Vagina (tissue), 2 donors: ENCODE results near the gene MFAP3. TPM values are rescaled to one million over a fixed set of nuclear protein-coding genes. Genes with fewer than 3 reads are reported as not detected.

ENCODE experiments used
- DNase-seq, 2 donors: peaks; one replicate each; pipeline ENCODE4 v3.0.0-alpha.2; 2017; ENCODE audit errors: extremely low spot score in 2 of 2
- H3K27ac ChIP-seq: fragments of 200-600 bp; sonication (generic); one replicate; pipeline ENCODE4 v1.5.1; 2019
- H3K27me3 ChIP-seq: fragments of 200-600 bp; sonication (generic); one replicate; pipeline ENCODE4 v1.5.1; 2019
- H3K36me3 ChIP-seq, 2 donors: fragments of 200-600 bp; sonication (generic); one replicate each; pipeline ENCODE4 v1.5.1; 2017 to 2019
- H3K4me1 ChIP-seq: fragments of 200-600 bp; sonication (generic); one replicate; pipeline ENCODE4 v1.5.1; 2019
- H3K4me3 ChIP-seq, 2 donors: fragments of 200-600 bp; sonication (generic); 1 replicate in 1 of 2; 2 replicates in 1 of 2; pipeline ENCODE4 v1.5.1; 2016 to 2019
- H3K9me3 ChIP-seq: fragments of 200-600 bp; sonication (generic); one replicate; pipeline ENCODE4 v1.5.1; 2019
- POLR2A ChIP-seq, 2 donors: fragments of 450-650 bp; IDR thresholded peaks; one replicate each; pipeline ENCODE4 v1.6.1; 2017; ENCODE audit warnings: antibody characterized with exemption in 2 of 2, mild to moderate bottlenecking in 2 of 2, moderate library complexity in 2 of 2
- POLR2AphosphoS5 ChIP-seq, 2 donors: sonication (generic); formaldehyde crosslinking; IDR thresholded peaks; one replicate each; pipeline ENCODE4 v1.9.0; 2017; ENCODE audit warnings: antibody characterized with exemption in 2 of 2, mild to moderate bottlenecking in 2 of 2, low read depth in 1 of 2; ENCODE audit not compliant: insufficient read depth in 1 of 2
- intact Hi-C: fragments of 100-400 bp; cut with DNase I; formaldehyde crosslinking; loops from one replicate; pipeline ENCODE4 v1.15.1; 2023
- total RNA-seq: library from RNA; depleted of rRNA; stranded (reverse); fragments of >200 nt; gene quantifications from one replicate; pipeline ENCODE4 v1.2.3, GENCODE V29; 2016
- TF ChIP-seq, protein P1 (sequence below), 3 experiments: fragments of 450-650 bp in 2 of 3; fragments of 200-600 bp in 1 of 3; sonication (generic) in 1 of 3; IDR thresholded peaks; one replicate each; pipeline ENCODE4 v1.5.1; 2017 to 2019; ENCODE audit warnings: antibody characterized with exemption in 3 of 3, mild to moderate bottlenecking in 2 of 3, moderate library complexity in 2 of 3

The MFAP3 gene
- total RNA-seq, 1 donor from 2014 or later = 38.5 TPM

DNA sequence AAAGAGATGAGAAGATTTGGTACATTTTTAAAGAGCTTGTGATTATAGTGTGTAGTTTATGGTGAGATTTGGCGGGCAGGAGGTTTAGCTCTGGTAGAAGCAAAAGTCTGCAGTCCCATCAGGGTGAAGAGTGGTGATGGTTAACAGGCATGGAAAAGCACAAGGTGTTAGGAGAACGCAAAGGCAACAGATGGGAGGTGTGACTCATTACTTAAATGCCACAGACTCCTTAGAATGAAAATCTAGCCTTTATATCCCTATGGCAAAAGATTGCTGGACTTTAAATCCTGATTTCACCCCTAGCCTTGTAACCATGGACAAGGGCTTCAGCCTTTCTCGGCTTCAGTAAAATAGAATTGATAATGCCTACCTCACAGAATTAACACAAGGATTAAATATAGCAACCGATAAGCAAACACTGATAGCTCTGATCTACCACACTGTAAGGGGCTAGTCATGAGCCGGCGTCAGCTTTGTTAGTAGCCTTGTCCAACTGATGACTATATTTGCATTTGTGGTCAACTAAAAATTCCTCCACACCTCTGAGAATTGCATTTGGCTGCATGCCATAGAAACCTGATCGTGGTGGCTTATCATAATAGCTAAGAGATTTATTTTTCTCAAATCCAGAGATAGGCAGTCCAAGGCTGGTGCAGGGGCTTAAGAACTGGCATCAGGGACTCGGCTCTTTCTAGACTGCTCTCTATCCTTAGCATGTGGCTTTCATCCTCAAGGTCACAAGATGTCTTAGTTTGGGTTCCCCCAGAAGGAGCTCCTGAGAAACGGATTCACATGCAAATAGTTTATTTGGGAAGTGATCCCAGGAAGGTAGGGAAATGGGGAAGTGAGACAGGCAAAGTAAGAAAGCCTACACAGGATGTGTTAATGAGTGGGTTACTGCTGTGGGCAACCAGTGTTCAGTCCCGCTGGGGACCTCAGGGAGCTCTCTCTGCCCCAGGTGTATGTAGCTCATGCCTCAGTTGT lies 19.6 kb downstream of the MFAP3 start:
- intact Hi-C loops = no loop called here

DNA sequence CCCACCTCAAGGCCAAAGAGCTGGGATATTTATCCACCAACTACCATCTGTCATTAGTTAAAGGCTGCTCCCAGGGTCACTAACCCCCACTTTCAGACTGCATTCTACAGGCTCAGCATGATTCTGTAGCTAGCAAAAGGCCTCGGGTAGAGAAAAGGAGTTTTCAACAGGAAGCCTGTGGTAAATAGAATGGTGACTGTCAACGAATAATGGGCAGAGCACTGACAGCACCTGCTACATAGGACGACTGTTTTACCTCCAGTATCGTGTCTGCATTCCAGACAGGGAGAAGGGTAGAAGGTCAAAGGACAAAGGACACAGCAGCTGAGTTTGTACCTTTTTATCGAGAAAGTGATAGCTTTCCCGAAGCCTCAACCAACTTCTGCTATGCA lies 20.3 kb downstream of the MFAP3 start:
- no peaks in the 10 kb centered on the region for H3K36me3 ChIP-seq
- H3K4me3 ChIP-seq = no peak overlapping the region
- H3K27ac ChIP-seq = no peak overlapping the region
- no peaks in the 10 kb centered on the region for H3K4me1 ChIP-seq
- TF ChIP-seq POLR2AphosphoS5 (IDR thresholded peaks at IDR 0.05; ENCODE audit: insufficient read depth in 1 of 2, low read depth in 1 of 2) (no peak), POLR2A (IDR thresholded peaks at IDR 0.05) (no peak)
- TF ChIP-seq, protein P1, sequence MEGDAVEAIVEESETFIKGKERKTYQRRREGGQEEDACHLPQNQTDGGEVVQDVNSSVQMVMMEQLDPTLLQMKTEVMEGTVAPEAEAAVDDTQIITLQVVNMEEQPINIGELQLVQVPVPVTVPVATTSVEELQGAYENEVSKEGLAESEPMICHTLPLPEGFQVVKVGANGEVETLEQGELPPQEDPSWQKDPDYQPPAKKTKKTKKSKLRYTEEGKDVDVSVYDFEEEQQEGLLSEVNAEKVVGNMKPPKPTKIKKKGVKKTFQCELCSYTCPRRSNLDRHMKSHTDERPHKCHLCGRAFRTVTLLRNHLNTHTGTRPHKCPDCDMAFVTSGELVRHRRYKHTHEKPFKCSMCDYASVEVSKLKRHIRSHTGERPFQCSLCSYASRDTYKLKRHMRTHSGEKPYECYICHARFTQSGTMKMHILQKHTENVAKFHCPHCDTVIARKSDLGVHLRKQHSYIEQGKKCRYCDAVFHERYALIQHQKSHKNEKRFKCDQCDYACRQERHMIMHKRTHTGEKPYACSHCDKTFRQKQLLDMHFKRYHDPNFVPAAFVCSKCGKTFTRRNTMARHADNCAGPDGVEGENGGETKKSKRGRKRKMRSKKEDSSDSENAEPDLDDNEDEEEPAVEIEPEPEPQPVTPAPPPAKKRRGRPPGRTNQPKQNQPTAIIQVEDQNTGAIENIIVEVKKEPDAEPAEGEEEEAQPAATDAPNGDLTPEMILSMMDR (IDR thresholded peaks at IDR 0.05) = no peak
- no peak for DNase-seq
- intact Hi-C loops = no loop called here
- no peaks in the 10 kb centered on the region for H3K9me3 ChIP-seq
- H3K27me3 ChIP-seq = no peaks in the 10 kb centered on the region

More for the DNA sequence above, 19.6 kb downstream of the MFAP3 start:
- H3K4me3 ChIP-seq = no peak overlapping the region
- no peaks in the 10 kb centered on the region for H3K27me3 ChIP-seq
- H3K4me1 ChIP-seq = no peaks in the 10 kb centered on the region
- no peak for DNase-seq
- peaks cover 0 to 6% of the 10 kb centered on the region in 2 donors for H3K36me3 ChIP-seq
- TF ChIP-seq POLR2A (IDR thresholded peaks at IDR 0.05) (no peak), POLR2AphosphoS5 (IDR thresholded peaks at IDR 0.05; ENCODE audit: insufficient read depth in 1 of 2, low read depth in 1 of 2) (no peak)
- TF ChIP-seq, protein P1 (IDR thresholded peaks at IDR 0.05) = no peak
- H3K9me3 ChIP-seq = no peaks in the 10 kb centered on the region
- no peak overlapping the region for H3K27ac ChIP-seq

DNA sequence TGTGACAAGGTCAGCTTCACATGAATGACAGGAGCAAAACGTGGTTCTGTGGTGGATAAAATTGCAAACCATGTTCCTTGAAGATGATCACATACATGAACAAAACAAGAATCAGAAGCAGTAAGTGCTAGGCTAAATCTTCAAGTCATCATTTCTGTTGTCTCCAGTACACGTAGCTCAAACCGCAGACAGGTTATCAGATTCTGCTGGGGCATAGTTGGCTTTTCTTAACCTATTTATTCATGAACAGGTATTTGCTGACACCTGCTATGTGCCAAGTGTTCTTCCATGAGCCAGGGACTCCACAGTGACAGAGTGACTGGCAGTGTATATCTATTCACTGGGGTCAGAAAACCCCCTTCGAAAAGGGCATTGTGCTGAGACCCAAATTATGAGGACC lies 20.8 kb downstream of the MFAP3 start:
- no peak for DNase-seq
- TF ChIP-seq POLR2AphosphoS5 (IDR thresholded peaks at IDR 0.05; ENCODE audit: insufficient read depth in 1 of 2, low read depth in 1 of 2) (no peak), POLR2A (IDR thresholded peaks at IDR 0.05) (no peak)
- TF ChIP-seq, protein P1 (IDR thresholded peaks at IDR 0.05) = no peak
- no peaks in the 10 kb centered on the region for H3K27me3 ChIP-seq
- no peaks in the 10 kb centered on the region for H3K9me3 ChIP-seq
- H3K27ac ChIP-seq = no peak overlapping the region
- intact Hi-C loops = no loop called here
- H3K4me1 ChIP-seq = no peaks in the 10 kb centered on the region
- no peaks in the 10 kb centered on the region for H3K36me3 ChIP-seq
- H3K4me3 ChIP-seq = no peak overlapping the region

DNA sequence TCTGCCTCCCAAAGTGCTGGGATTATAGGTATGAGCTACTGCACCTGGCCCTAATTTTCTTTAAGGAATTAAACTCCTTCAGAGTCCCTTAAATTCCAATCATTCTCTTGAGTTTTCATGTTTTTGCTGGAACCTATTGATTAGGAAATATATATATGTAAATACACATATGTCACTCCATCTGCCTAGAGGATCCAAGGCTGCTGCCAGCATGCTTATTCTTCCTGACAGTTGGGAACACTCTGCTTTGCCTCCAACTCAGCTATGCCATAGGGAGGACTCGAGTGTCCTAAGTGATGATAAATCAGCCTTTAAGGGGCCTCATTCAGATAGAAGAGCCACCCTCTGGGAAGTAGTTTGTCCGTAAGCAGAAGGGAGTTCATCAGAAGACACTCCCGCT lies 21.8 kb downstream of the MFAP3 start:
- H3K36me3 ChIP-seq = no peaks in the 10 kb centered on the region
- TF ChIP-seq POLR2AphosphoS5 (IDR thresholded peaks at IDR 0.05; ENCODE audit: insufficient read depth in 1 of 2, low read depth in 1 of 2) = no peak
- no peak for TF ChIP-seq POLR2A (IDR thresholded peaks at IDR 0.05)
- TF ChIP-seq, protein P1 (IDR thresholded peaks at IDR 0.05) = no peak
- no peaks in the 10 kb centered on the region for H3K4me1 ChIP-seq
- intact Hi-C loops = no loop called here
- DNase-seq = no peak
- H3K27me3 ChIP-seq = no peaks in the 10 kb centered on the region
- no peaks in the 10 kb centered on the region for H3K9me3 ChIP-seq
- no peak overlapping the region for H3K4me3 ChIP-seq
- no peak overlapping the region for H3K27ac ChIP-seq

DNA sequence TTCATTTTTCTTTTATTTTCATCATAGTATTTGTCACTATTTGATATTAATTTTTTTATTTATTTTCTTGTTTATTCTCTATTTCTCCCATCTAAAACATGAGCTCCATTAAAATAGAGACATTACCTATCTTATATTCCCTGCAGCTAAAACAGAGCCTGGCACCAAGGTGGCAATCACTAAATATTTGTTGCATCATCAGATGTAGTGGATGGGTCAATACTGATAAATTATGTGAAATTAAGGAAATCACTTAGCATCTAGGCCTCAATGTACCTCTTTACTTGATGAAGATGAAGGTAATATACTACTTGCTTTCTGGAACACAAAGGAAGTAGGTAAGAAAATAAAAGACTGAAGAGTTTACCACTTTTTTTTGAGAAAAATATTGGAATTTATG lies 24.6 kb downstream of the MFAP3 start:
- TF ChIP-seq POLR2AphosphoS5 (IDR thresholded peaks at IDR 0.05; ENCODE audit: insufficient read depth in 1 of 2, low read depth in 1 of 2) (no peak), POLR2A (IDR thresholded peaks at IDR 0.05) (no peak)
- TF ChIP-seq, protein P1 (IDR thresholded peaks at IDR 0.05) = no peak
- intact Hi-C loops = no loop called here
- Histone ChIP-seq H3K4me3 (no peak overlapping the region), H3K4me1 (no peaks in the 10 kb centered on the region), H3K27me3 (no peaks in the 10 kb centered on the region), H3K36me3 (no peaks in the 10 kb centered on the region), H3K27ac (no peak overlapping the region), H3K9me3 (no peaks in the 10 kb centered on the region)
- DNase-seq = no peak
